ENCODE data around the gene CELSR1. TPM values are rescaled to one million over a fixed set of nuclear protein-coding genes. Genes with fewer than 3 reads are reported as not detected.

The CELSR1 gene
- total RNA-seq, 1 experiment from 2014 or later, result 22.6 TPM

GRCh38 chr22:46409631-46410210 is 127.7 kb downstream of the CELSR1 start:
- H2BK120ac ChIP-seq (ENCODE audit: low read depth, low read length, poor library complexity, severe bottlenecking), result no peak overlapping the region
- no peak overlapping the region for H3K4ac ChIP-seq (ENCODE audit: low read depth, low read length)
- no peak overlapping the region for H3K23ac ChIP-seq (ENCODE audit: insufficient read length, low read depth, low read length)
- H2BK12ac ChIP-seq (ENCODE audit: insufficient read length, low read depth, low read length), result no peak overlapping the region
- H4K91ac ChIP-seq (ENCODE audit: insufficient read length, low read depth, low read length), result no peak overlapping the region
- no peak overlapping the region for H3K56ac ChIP-seq (ENCODE audit: insufficient read length, low read depth, low read length)
- no peak overlapping the region for H2BK20ac ChIP-seq (ENCODE audit: low read depth, low read length, poor library complexity, severe bottlenecking)
- no peak overlapping the region for H3K18ac ChIP-seq (ENCODE audit: insufficient read length, low read depth, low read length)
- no peak overlapping the region for H3K4me2 ChIP-seq (ENCODE audit: insufficient read depth, insufficient read length, low read length)
- H3K27me3 ChIP-seq (ENCODE audit: insufficient read depth, low read length), result no peaks in the 10 kb centered on the region
- no peak overlapping the region; the same call in 1 of the 2 replicates for H3K14ac ChIP-seq (ENCODE audit: insufficient read depth, low read length)
- no peak overlapping the region for H2AFZ ChIP-seq (ENCODE audit: low read length)
- Mint-ChIP-seq H3K36me3 (ENCODE audit: insufficient read depth in 1 of 3, low read depth in 3 of 3) (peaks cover 0 to 8% (median 4%) of the 10 kb centered on the region in 3 experiments; a peak in 2 of 7 replicates), H3K9me3 (no peaks in the 10 kb centered on the region), H3K27me3 (ENCODE audit: low read depth) (peaks cover 2% of the 10 kb centered on the region), H3K4me3 (no peak overlapping the region), H3K27ac (0 out of 7 replicates have a peak overlapping the region, but pooled peaks of 1 of the 3 experiments have one; percentile 61), H3K4me1 (peaks cover 10 to 15% of the 10 kb centered on the region in 2 experiments; a peak in 3 of 4 replicates)
- no peak overlapping the region for H2BK15ac ChIP-seq (ENCODE audit: low read depth, low read length)
- no peak overlapping the region for H2AK5ac ChIP-seq (ENCODE audit: insufficient read length, low read length)
- no peaks in the 10 kb centered on the region for H3K4me1 ChIP-seq (ENCODE audit: insufficient read depth, low read length)
- no peaks in the 10 kb centered on the region for H3K79me2 ChIP-seq (ENCODE audit: insufficient read depth, low read length)
- no peak overlapping the region for H3K9ac ChIP-seq (ENCODE audit: extremely low read depth, insufficient read length, low read length)
- no peak for TF ChIP-seq CTCF (conservative IDR thresholded peaks at IDR 0.05)
- no peak overlapping the region for H3T11ph ChIP-seq (ENCODE audit: low read length)
- no peak for DNase-seq
- no peak overlapping the region for H2BK5ac ChIP-seq (ENCODE audit: insufficient read length, low read length)
- H3K9me3 ChIP-seq (ENCODE audit: control insufficient read depth, low read depth, low read length), result no peaks in the 10 kb centered on the region
- H3K27ac ChIP-seq (ENCODE audit: insufficient read length, low read depth, low read length), result no peak overlapping the region
- H3K23me2 ChIP-seq (ENCODE audit: insufficient read length, low read depth, low read length, poor library complexity, severe bottlenecking), result no peaks in the 10 kb centered on the region
- WGBS (ENCODE audit: extremely low coverage, insufficient read length, low lambda C conversion rate), result no CpG with 5 or more reads among the region's 37 CpGs
- H4K5ac ChIP-seq (ENCODE audit: insufficient read length, low read depth, low read length), result no peak overlapping the region
- no peak overlapping the region for H4K8ac ChIP-seq (replicated peaks; ENCODE audit: insufficient read length, low read depth, low read length)
- no peaks in the 10 kb centered on the region for H4K20me1 ChIP-seq (ENCODE audit: control insufficient read depth, insufficient read depth, insufficient read length)
- no peaks in the 10 kb centered on the region for H3K79me1 ChIP-seq (ENCODE audit: insufficient read depth, low read depth, low read length, poor library complexity, severe bottlenecking)

All from H9 (cell line).